COLO668 (cell line): Measurements from ENCODE around the gene IPO4.

Experiments
- DNase-seq: peaks from one replicate; lab custom pipeline; 2025; ENCODE audit not compliant: unreplicated experiment; lab: John Stamatoyannopoulos, UW

Gene IPO4

DNA sequence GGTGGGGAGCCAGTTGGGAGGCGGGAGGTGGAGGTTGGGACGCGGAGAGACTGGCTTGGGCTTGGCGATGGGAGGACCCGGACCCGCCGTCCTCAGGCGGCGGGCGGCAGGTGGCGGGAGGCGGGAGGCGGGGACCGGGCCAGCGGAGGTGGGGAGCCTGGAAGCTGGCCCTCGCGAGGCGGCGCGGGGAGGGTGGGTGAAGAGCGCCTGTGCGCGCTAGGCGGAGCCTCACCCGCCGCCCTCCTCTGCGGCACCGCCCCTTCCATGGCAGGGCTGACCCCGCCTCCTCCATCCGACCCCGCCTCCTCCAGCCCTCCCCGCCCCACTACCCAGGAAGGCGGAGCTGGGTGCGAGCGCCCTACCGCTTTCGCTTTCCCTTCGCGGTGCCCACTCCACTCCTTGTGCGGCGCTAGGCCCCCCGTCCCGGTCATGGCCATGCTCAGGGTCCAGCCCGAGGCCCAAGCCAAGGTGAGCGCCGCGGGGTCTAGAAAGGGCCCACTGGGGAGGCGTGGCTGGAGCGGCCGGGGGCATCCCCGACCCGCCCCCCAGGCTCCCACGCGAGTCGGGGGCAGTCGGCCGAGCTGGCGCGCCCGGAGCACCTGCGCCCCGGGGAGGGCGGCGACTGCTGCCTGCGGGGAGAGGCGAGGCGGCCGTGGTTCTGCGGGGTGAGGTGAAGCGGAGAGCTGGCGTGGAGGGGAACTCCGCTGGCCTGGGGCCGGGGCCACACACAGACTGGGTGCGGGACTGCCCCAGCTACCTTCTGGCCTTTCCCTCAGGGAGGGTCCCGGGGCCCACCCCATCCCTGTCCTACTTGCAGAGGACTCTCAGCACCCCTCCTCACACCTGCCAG lies 52.6 kb downstream of the IPO4 start, which contains the start of gene PSME1:
Gene PSME1, plus strand, starts transcription at position 361 of the 850 bp plus-strand sequence. Its CDS starts 69 bp downstream, at position 430.
- peak; percentile 99 for DNase-seq

DNA sequence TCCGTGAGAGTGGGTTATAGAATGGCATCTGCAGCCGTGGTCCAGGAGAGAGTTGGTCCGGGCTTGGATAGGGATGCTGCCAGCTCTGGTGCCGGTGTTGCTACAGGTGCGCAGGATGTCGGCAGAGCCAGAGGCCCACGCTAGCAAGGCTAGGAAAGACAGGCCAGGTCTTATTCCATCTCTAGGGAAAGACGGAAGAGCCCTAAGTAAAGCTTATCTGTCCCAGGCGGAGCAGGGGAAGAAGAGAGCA lies 53.1 kb downstream of the IPO4 start:
- no peak for DNase-seq

DNA sequence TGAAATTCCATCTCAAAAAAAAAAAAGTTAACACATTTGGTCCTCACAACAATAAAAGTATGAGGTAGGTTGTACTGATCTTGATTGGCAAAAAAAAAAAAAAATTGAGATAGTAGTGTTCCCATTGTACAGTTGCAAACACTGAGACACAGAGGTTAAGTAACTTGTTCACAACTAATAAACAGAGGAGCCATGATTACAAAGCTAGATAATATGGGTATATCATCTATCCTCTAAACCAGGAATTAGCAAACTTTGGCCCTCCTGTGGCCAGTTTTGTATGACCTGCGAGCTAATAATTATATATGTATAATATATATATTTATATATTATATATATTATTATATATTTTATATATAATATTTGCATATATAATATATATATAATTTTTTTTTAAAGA lies 54.9 kb downstream of the IPO4 start:
- DNase-seq: no peak

DNA sequence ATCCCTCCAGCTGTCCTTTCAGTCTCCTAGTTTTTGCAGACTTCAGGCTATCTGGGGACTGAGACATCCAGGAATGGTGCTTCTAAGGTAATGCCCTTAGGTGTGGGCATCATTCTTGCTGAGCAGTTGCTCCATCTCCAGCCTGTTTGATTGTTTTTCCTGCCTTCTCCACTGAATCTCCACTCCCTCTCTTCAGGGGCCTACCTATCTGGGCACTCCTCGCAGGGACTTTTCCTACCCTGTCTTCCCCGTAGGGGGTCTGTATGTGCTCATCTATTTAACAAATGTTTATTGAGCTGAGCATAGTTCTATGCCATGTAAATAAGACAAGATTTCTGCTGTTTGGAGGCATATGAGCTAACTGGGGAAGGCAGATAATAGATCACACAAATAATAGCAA lies 55.6 kb downstream of the IPO4 start:
- no peak for DNase-seq

GRCh38 chr14:24132061-24132685 lies 56.4 kb downstream of the IPO4 start:
- peak; percentile 77 for DNase-seq

DNA sequence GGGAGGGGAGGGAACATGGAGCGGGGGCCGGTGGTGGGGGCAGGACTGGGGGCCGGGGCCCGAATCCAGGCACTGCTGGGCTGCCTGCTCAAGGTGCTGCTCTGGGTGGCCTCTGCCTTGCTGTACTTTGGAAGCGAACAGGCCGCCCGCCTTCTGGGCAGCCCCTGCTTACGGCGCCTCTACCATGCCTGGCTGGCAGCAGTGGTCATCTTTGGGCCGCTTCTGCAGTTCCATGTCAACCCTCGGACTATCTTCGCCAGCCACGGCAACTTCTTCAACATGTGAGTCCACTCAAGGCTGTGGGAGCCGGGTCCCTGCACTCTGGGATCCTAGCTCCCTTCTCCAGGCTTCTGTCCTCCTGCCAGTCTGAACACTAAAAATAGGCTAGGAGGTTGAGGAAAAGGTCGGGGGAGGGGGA lies 57.1 kb downstream of the IPO4 start:
- DNase-seq: no peak

GRCh38 chr14:24130717-24131548 lies 57.7 kb downstream of the IPO4 start:
- DNase-seq: no peak

GRCh38 chr14:24130380-24130716 lies 58.3 kb downstream of the IPO4 start, which contains the start of gene FITM1:
Gene FITM1 (plus strand): TSS chr14:24130659. CDS start chr14:24131564, 905 bp downstream.
- no peak for DNase-seq
